T-helper 17 cell (primary cell): ENCODE measurements around the gene TGFBR3. TPM values are rescaled to one million over a fixed set of nuclear protein-coding genes. Genes with fewer than 3 reads are reported as not detected.

Experiments used
- ATAC-seq: fragments of 150-1000 bp; cut with Tn5 transposase; 2 replicates; pipeline ENCODE4 v1.10.0; 2021; ENCODE audit warnings: mild to moderate bottlenecking, moderate library complexity
- DNase-seq, 3 donors: peaks; one replicate each; pipeline versions ENCODE4 v3.0.0 to v3.0.0-alpha.2; 2020 to 2021
- H3K9me3 ChIP-seq: one replicate; pipeline ENCODE4 v1.7.0; 2013; ENCODE audit warnings: low read length, mild to moderate bottlenecking; ENCODE audit not compliant: control insufficient read depth, poor library complexity, severe bottlenecking
- H3K27ac Mint-ChIP-seq: one replicate; pipeline ENCODE4 v1.8.0; 2022; ENCODE audit warnings: mild to moderate bottlenecking, moderate library complexity, mixed read lengths
- H3K27me3 Mint-ChIP-seq: one replicate; pipeline ENCODE4 v1.8.0; 2022; ENCODE audit warnings: mixed read lengths
- H3K36me3 Mint-ChIP-seq: one replicate; pipeline ENCODE4 v1.8.0; 2022; ENCODE audit warnings: low read depth, mixed read lengths
- H3K4me1 Mint-ChIP-seq: one replicate; pipeline ENCODE4 v1.8.0; 2022; ENCODE audit warnings: mild to moderate bottlenecking, mixed read lengths
- H3K4me3 Mint-ChIP-seq: one replicate; pipeline ENCODE4 v1.8.0; 2022; ENCODE audit warnings: mild to moderate bottlenecking, moderate library complexity, mixed read lengths
- total RNA-seq, 4 donors: library from RNA in 2 of 4; stranded (reverse) in 2 of 4; gene quantifications; one replicate each; pipeline ENCODE4 v1.2.3 and lab custom pipeline; 2022 to 2026

TGFBR3 gene
- total RNA-seq, 2 donors from 2014 or later: 21.0 to 27.6 TPM

GRCh38 chr1:91895832-91896556, 10.0 kb upstream of the TGFBR3 start:
- no peak for ATAC-seq

GRCh38 chr1:91894036-91894761, 8.2 kb upstream of the TGFBR3 start:
- Mint-ChIP-seq H3K4me1 (peaks cover 16% of the 10 kb centered on the region), H3K27ac (no peak overlapping the region)
- ATAC-seq: no peak

More at GRCh38 chr1:91895832-91896556, 10.0 kb upstream of the TGFBR3 start:
- H3K9me3 ChIP-seq: no peaks in the 10 kb centered on the region
- Mint-ChIP-seq H3K4me1 (peaks cover 13% of the 10 kb centered on the region), H3K4me3 (no peak overlapping the region), H3K36me3 (no peaks in the 10 kb centered on the region), H3K27ac (no peak overlapping the region), H3K27me3 (no peaks in the 10 kb centered on the region)
- no peak for DNase-seq

GRCh38 chr1:91891969-91892368, 6.0 kb upstream of the TGFBR3 start:
- Mint-ChIP-seq H3K4me3 (no peak overlapping the region), H3K27ac (no peak overlapping the region), H3K36me3 (no peaks in the 10 kb centered on the region), H3K4me1 (peaks cover 16% of the 10 kb centered on the region), H3K27me3 (no peaks in the 10 kb centered on the region)
- ATAC-seq (peak; percentile 32), DNase-seq (no peak)
- H3K9me3 ChIP-seq: no peaks in the 10 kb centered on the region

More at GRCh38 chr1:91894036-91894761, 8.2 kb upstream of the TGFBR3 start:
- H3K9me3 ChIP-seq: no peaks in the 10 kb centered on the region
- H3K4me3 Mint-ChIP-seq: no peak overlapping the region
- no peaks in the 10 kb centered on the region for H3K36me3 Mint-ChIP-seq
- DNase-seq: no peak
- no peaks in the 10 kb centered on the region for H3K27me3 Mint-ChIP-seq

- ATAC-seq (no peak), DNase-seq (no peak)
- no peaks in the 10 kb centered on the region for H3K9me3 ChIP-seq
- H3K4me3 Mint-ChIP-seq: no peak overlapping the region
- H3K27me3 Mint-ChIP-seq: no peaks in the 10 kb centered on the region
- no peak overlapping the region for H3K27ac Mint-ChIP-seq
- peaks cover 18% of the 10 kb centered on the region for H3K4me1 Mint-ChIP-seq
- H3K36me3 Mint-ChIP-seq: no peaks in the 10 kb centered on the region
Observed at GRCh38 chr1:91891454-91891853, 5.5 kb upstream of the TGFBR3 start.

DNA sequence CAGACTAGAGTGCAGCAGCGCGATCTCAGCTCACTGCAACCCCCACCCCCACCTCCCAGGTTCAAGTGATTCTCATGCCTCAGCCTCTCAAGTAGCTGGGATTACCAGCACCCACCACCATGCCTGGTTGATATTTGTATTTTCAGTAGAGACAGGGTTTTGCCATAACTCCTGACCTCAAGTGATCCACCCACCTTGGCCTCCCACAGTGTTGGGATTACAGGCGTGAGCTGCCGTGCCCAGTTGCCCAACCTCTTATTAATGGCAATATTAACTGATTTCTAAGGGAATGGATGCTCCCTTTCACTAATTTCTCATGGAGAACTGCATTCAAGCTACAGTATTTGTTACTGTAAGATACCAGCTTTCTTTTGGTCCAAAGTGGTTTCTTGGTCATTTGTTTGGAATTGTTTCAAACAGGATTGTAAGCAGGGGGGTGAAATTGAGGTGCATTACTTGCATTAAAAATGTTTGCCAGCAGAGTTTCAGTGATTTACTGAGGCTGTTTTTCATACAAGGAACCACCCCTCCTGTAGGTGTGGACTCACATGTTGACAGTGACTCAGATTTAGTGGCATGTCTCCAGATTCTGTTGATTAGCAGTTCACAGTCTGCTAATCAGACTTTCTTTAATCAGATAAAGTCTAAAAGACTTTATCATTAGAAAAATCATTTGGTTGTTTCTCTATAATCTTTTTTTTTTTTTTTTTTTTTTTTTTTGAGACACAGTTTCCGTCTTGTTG, 3.9 kb upstream of the TGFBR3 start:
- no peak for ATAC-seq
- Mint-ChIP-seq H3K4me3 (no peak overlapping the region), H3K27me3 (no peaks in the 10 kb centered on the region), H3K4me1 (peaks cover 16% of the 10 kb centered on the region), H3K36me3 (peaks cover 3% of the 10 kb centered on the region), H3K27ac (peak overlapping the region; percentile 24)
- DNase-seq: no peak
- no peaks in the 10 kb centered on the region for H3K9me3 ChIP-seq

DNA sequence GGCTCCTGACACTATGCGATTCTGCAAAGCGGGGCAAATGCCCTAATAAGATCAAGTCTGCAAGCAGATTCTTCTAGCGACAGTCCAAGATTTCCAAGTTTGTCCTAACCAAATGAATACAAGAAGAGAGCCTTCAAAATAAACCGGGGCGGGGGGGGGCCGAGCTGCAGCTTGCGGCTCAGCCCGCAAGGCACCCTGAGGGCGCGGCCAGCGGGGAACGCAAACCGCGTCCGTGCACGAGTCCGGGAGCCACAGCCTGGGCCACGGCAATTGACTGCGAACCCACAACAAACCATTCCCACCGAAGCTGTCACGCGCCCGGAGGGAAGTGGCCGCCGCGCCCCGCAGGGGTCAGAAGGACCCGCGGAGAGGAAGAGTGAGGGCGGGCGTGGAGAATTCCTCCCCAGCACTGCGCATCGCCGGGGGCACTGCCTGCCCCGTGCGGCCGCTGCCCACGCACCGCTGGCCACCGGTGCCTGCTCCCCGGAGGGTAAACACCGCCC, 687 bp downstream of the TGFBR3 start:
- H3K4me1 Mint-ChIP-seq: peaks cover 28% of the 10 kb centered on the region
- no peaks in the 10 kb centered on the region for H3K27me3 Mint-ChIP-seq
- H3K9me3 ChIP-seq: no peaks in the 10 kb centered on the region
- H3K4me3 Mint-ChIP-seq: peak overlapping the region; percentile 99
- ATAC-seq (peak; percentile 22), DNase-seq (peak in 2 of 3 donors; percentile 29 to 31)
- H3K27ac Mint-ChIP-seq: peak overlapping the region; percentile 95
- H3K36me3 Mint-ChIP-seq: peaks cover 3% of the 10 kb centered on the region

- Mint-ChIP-seq H3K4me3 (peak overlapping the region; percentile 99), H3K27me3 (no peaks in the 10 kb centered on the region), H3K4me1 (peaks cover 25% of the 10 kb centered on the region), H3K27ac (peak overlapping the region; percentile 95), H3K36me3 (peaks cover 3% of the 10 kb centered on the region)
- DNase-seq: peak in 2 of 3 donors; percentile 13 to 20
- H3K9me3 ChIP-seq: no peaks in the 10 kb centered on the region
- ATAC-seq: peak; percentile 53
Observed at GRCh38 chr1:91884459-91885212, 1.3 kb downstream of the TGFBR3 start.

DNA sequence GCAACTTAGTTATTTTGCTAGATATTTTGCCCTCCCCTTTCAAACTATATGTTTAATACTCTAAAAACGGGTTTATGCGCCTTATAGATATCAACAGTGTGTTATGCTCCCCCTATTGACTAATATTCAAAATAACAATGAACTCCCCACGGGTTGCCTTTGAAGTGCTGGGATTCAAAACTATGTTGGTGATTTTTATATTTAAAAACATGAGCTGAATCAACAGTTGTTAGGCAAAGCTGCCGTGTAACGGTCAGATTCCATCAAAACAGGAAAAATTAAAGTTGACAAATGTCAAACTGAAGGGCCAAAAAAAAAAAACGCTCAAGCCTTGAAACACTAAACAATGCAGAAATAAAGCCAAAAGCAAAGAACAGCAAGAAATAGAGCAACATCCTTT, 2.5 kb downstream of the TGFBR3 start:
- no peaks in the 10 kb centered on the region for H3K9me3 ChIP-seq
- Mint-ChIP-seq H3K4me1 (peaks cover 30% of the 10 kb centered on the region), H3K27me3 (no peaks in the 10 kb centered on the region), H3K36me3 (peaks cover 3% of the 10 kb centered on the region), H3K4me3 (peak overlapping the region; percentile 85), H3K27ac (peak overlapping the region; percentile 69)
- DNase-seq (no peak), ATAC-seq (peak; percentile 38)

GRCh38 chr1:91881280-91881679, 4.7 kb downstream of the TGFBR3 start:
- Mint-ChIP-seq H3K27me3 (no peaks in the 10 kb centered on the region), H3K36me3 (peaks cover 5% of the 10 kb centered on the region), H3K27ac (no peak overlapping the region), H3K4me3 (no peak overlapping the region), H3K4me1 (peaks cover 39% of the 10 kb centered on the region)
- DNase-seq (no peak), ATAC-seq (no peak)
- H3K9me3 ChIP-seq: no peaks in the 10 kb centered on the region

DNA sequence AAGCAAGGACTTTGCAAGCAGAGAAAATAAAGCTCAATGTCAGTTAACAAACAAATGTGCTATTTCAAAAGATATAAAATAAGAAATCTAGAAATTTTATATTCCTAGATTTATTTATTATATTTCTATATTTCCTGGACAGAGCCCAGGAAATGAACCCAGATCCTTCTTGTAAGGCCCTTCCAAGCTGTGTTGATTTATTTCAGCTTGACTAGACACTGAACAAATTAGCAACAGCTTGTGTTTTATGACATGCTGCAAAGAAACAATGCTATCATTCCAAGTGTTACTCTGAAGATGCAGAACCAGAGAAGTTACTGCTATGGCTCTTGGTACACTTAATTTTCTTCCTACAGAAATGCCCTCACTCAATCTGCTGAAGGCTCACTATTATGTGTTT, 6.2 kb downstream of the TGFBR3 start:
- Mint-ChIP-seq H3K4me3 (no peak overlapping the region), H3K27me3 (no peaks in the 10 kb centered on the region), H3K36me3 (peaks cover 4% of the 10 kb centered on the region), H3K4me1 (peaks cover 48% of the 10 kb centered on the region), H3K27ac (peak overlapping the region; percentile 32)
- no peak for DNase-seq
- no peaks in the 10 kb centered on the region for H3K9me3 ChIP-seq
- ATAC-seq: no peak

DNA sequence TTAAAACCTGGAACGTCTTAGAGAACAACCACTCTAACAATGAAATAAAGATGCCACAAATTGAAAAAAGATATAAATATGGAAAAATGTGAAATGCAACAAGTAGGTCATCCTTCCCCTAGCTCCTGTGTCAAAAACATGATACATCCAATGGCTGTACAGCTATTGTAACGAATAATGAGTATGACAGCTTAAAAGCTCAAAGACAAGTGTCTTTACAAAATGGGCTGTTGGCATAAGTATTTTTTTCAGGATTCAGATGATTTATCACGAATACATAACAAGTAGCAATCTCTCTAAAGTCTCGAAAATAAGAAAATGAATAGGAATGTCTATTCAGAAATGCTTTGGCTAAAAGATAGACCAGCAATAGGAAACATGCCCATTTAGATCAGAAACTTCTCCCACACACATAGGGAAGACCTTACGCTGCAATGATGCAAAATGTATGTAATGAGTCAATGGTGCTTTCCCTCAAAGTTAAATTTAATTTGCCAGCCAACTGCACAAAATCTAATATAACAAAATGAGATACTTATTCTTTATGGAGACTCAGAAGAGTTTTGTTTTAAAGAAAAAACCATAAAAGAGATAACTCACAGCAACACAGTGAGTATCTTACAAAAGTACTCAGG, 8.3 kb downstream of the TGFBR3 start:
- peak overlapping the region; percentile 10 for H3K27ac Mint-ChIP-seq
- peaks cover 4% of the 10 kb centered on the region for H3K36me3 Mint-ChIP-seq
- H3K27me3 Mint-ChIP-seq: no peaks in the 10 kb centered on the region
- no peaks in the 10 kb centered on the region for H3K9me3 ChIP-seq
- no peak overlapping the region for H3K4me3 Mint-ChIP-seq
- peaks cover 34% of the 10 kb centered on the region for H3K4me1 Mint-ChIP-seq
- DNase-seq: no peak
- no peak for ATAC-seq
